Activated naive CD4-positive, alpha-beta T cell treated with anti-CD3 and anti-CD28 coated beads for 36 hours (primary cell): ENCODE results near the gene QKI. TPM values are rescaled to one million over a fixed set of nuclear protein-coding genes. Genes with fewer than 3 reads are reported as not detected.
"Not testable (repeated sequence)": the region's sequence is repeated elsewhere in the genome, so short reads cannot be mapped to it uniquely, and the experiment has no call there.

Source experiments
- CTCF ChIA-PET: fragments of 350-600 bp; sonication (Branson Sonifier 250); formaldehyde crosslinking; loops from one replicate; lab custom pipeline; 2021; ENCODE audit warnings: antibody characterized with exemption; lab: Charles Lee
- DNase-seq: peaks from one replicate; pipeline ENCODE4 v3.0.0-alpha.2; 2020
- H3K27ac Mint-ChIP-seq: one replicate; pipeline ENCODE4 v1.8.0; 2021; ENCODE audit warnings: mild to moderate bottlenecking, mixed read lengths
- H3K27me3 Mint-ChIP-seq: one replicate; pipeline ENCODE4 v1.8.0; 2021; ENCODE audit warnings: low read depth, mixed read lengths
- H3K36me3 Mint-ChIP-seq: one replicate; pipeline ENCODE4 v1.8.0; 2021; ENCODE audit warnings: low read depth, mixed read lengths
- H3K4me1 Mint-ChIP-seq: one replicate; pipeline ENCODE4 v1.8.0; 2021; ENCODE audit warnings: low read depth, mixed read lengths
- H3K4me3 Mint-ChIP-seq: one replicate; pipeline ENCODE4 v1.8.0; 2021; ENCODE audit warnings: mild to moderate bottlenecking, moderate library complexity, mixed read lengths
- H3K9me3 Mint-ChIP-seq: one replicate; pipeline ENCODE4 v1.8.0; 2021; ENCODE audit warnings: mixed read lengths
- intact Hi-C: fragments of 100-400 bp; cut with micrococcal nuclease; formaldehyde crosslinking; loops from one replicate; pipeline ENCODE4 v1.15.1; 2023
- total RNA-seq, 2 experiments: library from RNA; stranded (reverse); gene quantifications; one replicate each; pipeline ENCODE4 v1.2.3, GENCODE V29; 2021

QKI gene
- total RNA-seq, 2 experiments from 2014 or later, result 34.6 to 38.4 TPM

DNA sequence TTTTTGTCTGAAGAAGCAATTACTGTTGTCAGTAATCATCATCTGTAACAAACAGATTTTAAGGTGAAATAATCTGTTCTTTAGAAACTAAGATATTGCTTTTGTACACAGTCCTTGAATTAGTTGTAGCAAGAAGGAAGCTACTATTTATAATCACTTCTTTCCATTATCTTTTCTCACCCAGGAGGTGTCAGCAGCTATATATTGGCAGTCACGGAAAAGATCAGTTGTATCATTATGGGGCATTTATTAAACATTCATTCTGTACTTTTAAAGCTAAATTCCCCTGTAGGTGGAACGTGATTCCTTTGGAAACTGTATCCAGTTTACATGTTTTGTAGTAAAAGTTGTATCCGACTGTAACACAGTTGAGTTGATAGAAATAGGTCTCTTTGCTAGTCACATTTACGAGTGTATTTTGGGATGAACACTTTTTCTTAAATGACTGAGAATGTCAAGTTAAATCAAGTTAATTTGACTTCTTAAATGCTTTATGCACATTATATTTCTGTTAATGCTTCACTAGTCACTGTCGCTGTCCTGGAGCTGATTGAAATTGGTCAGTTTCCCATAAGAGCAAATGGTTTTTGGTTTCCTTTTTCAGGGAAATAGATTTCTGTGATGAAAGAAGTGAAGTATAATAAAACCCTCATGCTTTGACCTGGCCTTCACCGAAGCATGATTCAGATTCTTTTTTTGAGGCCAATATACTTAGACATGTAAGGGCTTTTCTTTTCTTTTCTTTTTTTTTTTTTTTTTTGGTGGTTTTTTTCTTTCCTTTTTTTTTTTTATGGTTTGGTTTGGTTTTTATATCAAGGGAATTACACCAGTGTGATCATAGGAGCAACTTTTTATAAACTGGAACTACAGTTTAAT lies 5.1 kb downstream of the QKI start:
- no peaks in the 10 kb centered on the region for H3K36me3 Mint-ChIP-seq
- peaks cover 42% of the 10 kb centered on the region for H3K4me1 Mint-ChIP-seq
- CTCF ChIA-PET, result interaction anchor here (0.5 to 2.8 kb wide), 6 partner anchors 12 to 1030 kb away, joined by 3 to 9 read pairs (median 3); no protein-coding TSS in a partner anchor
- H3K27me3 Mint-ChIP-seq, result no peaks in the 10 kb centered on the region
- no peak overlapping the region for H3K4me3 Mint-ChIP-seq
- DNase-seq, result no peak
- H3K27ac Mint-ChIP-seq, result no peak overlapping the region
- intact Hi-C loops, result loop anchor here (5.0 kb wide), 2 partner anchors 247 to 1508 kb away; no protein-coding TSS in a partner anchor
- no peaks in the 10 kb centered on the region for H3K9me3 Mint-ChIP-seq

DNA sequence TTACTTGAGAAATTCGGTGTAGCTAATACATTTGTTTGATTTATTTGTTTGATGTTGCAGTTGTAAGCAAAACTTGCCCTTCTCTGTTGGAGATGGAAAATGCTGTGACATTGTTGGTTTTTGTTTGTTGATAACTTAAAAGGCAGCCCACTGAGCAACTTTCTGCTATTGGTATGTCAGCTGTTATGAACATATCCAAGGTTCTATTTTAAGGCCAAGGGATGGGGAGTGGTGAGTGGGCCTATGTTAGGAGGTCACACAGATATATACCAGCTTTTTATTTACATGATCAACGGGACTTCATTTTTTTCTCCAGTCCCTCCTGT lies 5.7 kb downstream of the QKI start:
- no peak for DNase-seq
- peaks cover 47% of the 10 kb centered on the region for H3K4me1 Mint-ChIP-seq
- H3K36me3 Mint-ChIP-seq, result no peaks in the 10 kb centered on the region
- no peak overlapping the region for H3K4me3 Mint-ChIP-seq
- H3K27me3 Mint-ChIP-seq, result no peaks in the 10 kb centered on the region
- intact Hi-C loops, result no loop called here
- H3K27ac Mint-ChIP-seq, result no peak overlapping the region
- CTCF ChIA-PET, result interaction anchor here (0.5 to 2.8 kb wide), 5 partner anchors 12 to 1030 kb away, joined by 3 to 9 read pairs (median 3); no protein-coding TSS in a partner anchor
- no peaks in the 10 kb centered on the region for H3K9me3 Mint-ChIP-seq

- intact Hi-C loops, result no loop called here
- H3K9me3 Mint-ChIP-seq, result no peaks in the 10 kb centered on the region
- no peak overlapping the region for H3K4me3 Mint-ChIP-seq
- DNase-seq, result no peak
- H3K4me1 Mint-ChIP-seq, result peaks cover 47% of the 10 kb centered on the region
- no peaks in the 10 kb centered on the region for H3K27me3 Mint-ChIP-seq
- CTCF ChIA-PET, result no interaction called here
- no peaks in the 10 kb centered on the region for H3K36me3 Mint-ChIP-seq
- H3K27ac Mint-ChIP-seq, result no peak overlapping the region
Measured at GRCh38 chr6:163422550-163422949, 8.0 kb downstream of the QKI start.

- H3K4me1 Mint-ChIP-seq, result peaks cover 41% of the 10 kb centered on the region
- intact Hi-C loops, result no loop called here
- no peak for DNase-seq
- CTCF ChIA-PET, result no interaction called here
- no peak overlapping the region for H3K27ac Mint-ChIP-seq
- no peaks in the 10 kb centered on the region for H3K36me3 Mint-ChIP-seq
- no peaks in the 10 kb centered on the region for H3K27me3 Mint-ChIP-seq
- H3K9me3 Mint-ChIP-seq, result no peaks in the 10 kb centered on the region
- no peak overlapping the region for H3K4me3 Mint-ChIP-seq
Measured at GRCh38 chr6:163423696-163424095, 9.2 kb downstream of the QKI start.

GRCh38 chr6:163427498-163428254 lies 13.2 kb downstream of the QKI start:
- no peak overlapping the region for H3K27ac Mint-ChIP-seq
- no peak overlapping the region for H3K4me3 Mint-ChIP-seq
- no peak for DNase-seq
- no peaks in the 10 kb centered on the region for H3K9me3 Mint-ChIP-seq
- H3K27me3 Mint-ChIP-seq, result no peaks in the 10 kb centered on the region
- CTCF ChIA-PET, result interaction anchor here (0.6 to 1.0 kb wide), 3 partner anchors 59 to 1026 kb away, joined by 3 read pairs; no protein-coding TSS in a partner anchor
- peaks cover 41% of the 10 kb centered on the region for H3K4me1 Mint-ChIP-seq
- H3K36me3 Mint-ChIP-seq, result no peaks in the 10 kb centered on the region
- intact Hi-C loops, result loop anchor here (1.0 kb wide), 2 partner anchors 10 to 127 kb away; no protein-coding TSS in a partner anchor

DNA sequence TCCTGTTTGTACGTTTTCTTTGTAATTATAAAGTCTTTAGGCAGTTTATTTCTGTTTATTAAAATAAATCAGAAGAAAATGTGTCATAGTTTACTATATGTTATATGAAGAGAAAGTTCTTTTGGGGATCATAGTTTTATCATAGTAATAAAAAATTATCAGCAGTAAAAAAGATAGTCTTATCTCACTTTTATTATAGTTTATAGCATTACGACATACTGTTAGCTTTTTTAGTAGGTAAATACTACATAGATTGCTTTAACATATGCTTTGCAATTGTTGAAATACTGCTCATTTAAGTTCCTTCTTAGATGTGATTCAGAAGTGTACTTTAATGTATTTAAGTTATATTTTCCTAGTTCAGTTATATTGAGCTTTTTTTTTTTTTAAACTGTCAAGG lies 13.9 kb downstream of the QKI start:
- H3K27me3 Mint-ChIP-seq, result no peaks in the 10 kb centered on the region
- intact Hi-C loops, result loop anchor here (1.0 kb wide), 1 partner anchor 11 kb away; no protein-coding TSS in a partner anchor
- H3K4me3 Mint-ChIP-seq, result no peak overlapping the region
- peaks cover 44% of the 10 kb centered on the region for H3K4me1 Mint-ChIP-seq
- H3K36me3 Mint-ChIP-seq, result no peaks in the 10 kb centered on the region
- no peak for DNase-seq
- no peak overlapping the region for H3K27ac Mint-ChIP-seq
- H3K9me3 Mint-ChIP-seq, result no peaks in the 10 kb centered on the region
- CTCF ChIA-PET, result no interaction called here

GRCh38 chr6:163429858-163430448 lies 15.4 kb downstream of the QKI start:
- Mint-ChIP-seq H3K27ac (no peak overlapping the region), H3K4me1 (peaks cover 40% of the 10 kb centered on the region), H3K27me3 (no peaks in the 10 kb centered on the region), H3K4me3 (no peak overlapping the region), H3K36me3 (no peaks in the 10 kb centered on the region), H3K9me3 (no peaks in the 10 kb centered on the region)
- intact Hi-C loops, result no loop called here
- no peak for DNase-seq
- CTCF ChIA-PET, result interaction anchor here (0.7 to 1.4 kb wide), 2 partner anchors 13 to 125 kb away, joined by 3 to 4 read pairs; no protein-coding TSS in a partner anchor

GRCh38 chr6:163432300-163432699 lies 17.8 kb downstream of the QKI start:
- no peak overlapping the region for H3K4me3 Mint-ChIP-seq

DNA sequence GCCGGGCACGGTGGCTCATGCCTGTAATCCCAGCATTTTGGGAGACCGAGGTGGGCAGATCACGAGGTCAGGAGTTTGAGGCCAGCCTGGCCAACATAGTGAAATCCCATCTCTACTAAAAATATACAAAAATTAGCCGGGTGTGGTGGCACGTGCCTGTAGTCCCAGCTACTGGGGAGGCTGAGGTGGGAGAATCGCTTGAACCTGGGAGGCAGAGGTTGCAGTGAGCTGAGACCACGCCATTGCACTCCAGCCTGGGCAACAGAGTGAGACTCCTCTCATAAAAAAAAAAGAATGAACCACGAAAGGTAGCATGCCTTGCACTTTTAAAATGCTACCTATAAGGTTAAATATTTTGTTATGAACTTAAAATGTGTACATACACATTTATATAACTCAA lies 19.0 kb downstream of the QKI start:
- H3K4me3 Mint-ChIP-seq, H3K27me3 Mint-ChIP-seq, CTCF ChIA-PET, H3K27ac Mint-ChIP-seq, DNase-seq, H3K9me3 Mint-ChIP-seq, intact Hi-C loops, H3K36me3 Mint-ChIP-seq: not testable (repeated sequence)
- H3K4me1 Mint-ChIP-seq, result peaks cover 48% of the 10 kb centered on the region

More at GRCh38 chr6:163432300-163432699, 17.8 kb downstream of the QKI start:
- intact Hi-C loops, result no loop called here
- no peaks in the 10 kb centered on the region for H3K36me3 Mint-ChIP-seq
- no peaks in the 10 kb centered on the region for H3K27me3 Mint-ChIP-seq
- H3K4me1 Mint-ChIP-seq, result peaks cover 42% of the 10 kb centered on the region
- H3K9me3 Mint-ChIP-seq, result no peaks in the 10 kb centered on the region
- DNase-seq, result peak; percentile 8
- no peak overlapping the region for H3K27ac Mint-ChIP-seq
- CTCF ChIA-PET, result interaction anchor here (0.5 kb wide), 1 partner anchor 24 kb away, joined by 3 read pairs; no protein-coding TSS in a partner anchor

DNA sequence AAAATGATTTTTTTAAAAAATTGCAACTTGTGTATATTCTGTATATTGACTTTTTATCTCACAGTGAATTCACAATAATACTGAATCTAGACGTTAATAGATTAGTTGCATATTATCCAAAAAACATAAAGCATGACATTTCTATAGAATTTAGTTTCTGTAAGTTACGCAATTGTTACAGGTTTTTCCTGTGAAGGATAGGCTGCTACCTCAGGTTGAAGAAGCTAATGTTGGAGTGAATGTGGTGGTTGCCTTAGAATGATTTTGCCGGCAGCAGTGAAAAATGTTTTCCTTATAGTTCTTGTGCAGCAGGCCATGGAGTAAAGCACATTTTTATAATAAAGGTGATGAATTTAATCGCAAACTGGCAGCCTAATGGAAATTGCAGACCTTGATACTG lies 20.5 kb downstream of the QKI start:
- H3K27ac Mint-ChIP-seq, result no peak overlapping the region
- CTCF ChIA-PET, result interaction anchor here (0.7 to 1.1 kb wide), 2 partner anchors 15 to 103 kb away, joined by 4 to 5 read pairs; no protein-coding TSS in a partner anchor
- no peak for DNase-seq
- intact Hi-C loops, result no loop called here
- no peaks in the 10 kb centered on the region for H3K27me3 Mint-ChIP-seq
- peaks cover 4% of the 10 kb centered on the region for H3K36me3 Mint-ChIP-seq
- H3K4me3 Mint-ChIP-seq, result no peak overlapping the region
- peaks cover 51% of the 10 kb centered on the region for H3K4me1 Mint-ChIP-seq
- no peaks in the 10 kb centered on the region for H3K9me3 Mint-ChIP-seq

DNA sequence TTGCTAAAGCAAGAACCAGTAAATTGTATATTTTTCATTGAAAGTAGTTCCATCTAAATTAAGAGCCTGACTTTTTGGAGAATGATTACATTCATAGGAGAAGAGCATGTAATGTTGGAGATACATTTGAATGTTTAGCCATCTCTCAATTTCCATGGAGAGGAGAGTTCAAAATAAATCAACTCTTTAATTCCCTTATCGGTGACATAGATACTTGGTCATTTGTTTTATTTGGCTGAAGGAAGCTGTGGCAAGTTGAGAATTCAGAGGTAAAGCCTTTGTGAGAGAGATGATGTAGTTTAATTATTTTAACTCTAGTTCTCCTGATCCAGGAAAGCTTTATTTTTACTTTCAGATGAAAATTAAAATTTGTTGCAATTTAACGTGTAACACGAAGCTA lies 22.3 kb downstream of the QKI start:
- peaks cover 5% of the 10 kb centered on the region for H3K36me3 Mint-ChIP-seq
- DNase-seq, result no peak
- H3K4me1 Mint-ChIP-seq, result peaks cover 53% of the 10 kb centered on the region
- intact Hi-C loops, result no loop called here
- H3K4me3 Mint-ChIP-seq, result no peak overlapping the region
- H3K9me3 Mint-ChIP-seq, result no peaks in the 10 kb centered on the region
- no peak overlapping the region for H3K27ac Mint-ChIP-seq
- H3K27me3 Mint-ChIP-seq, result no peaks in the 10 kb centered on the region
- CTCF ChIA-PET, result interaction anchor here (1.3 kb wide), 1 partner anchor 18 kb away, joined by 3 read pairs; no protein-coding TSS in a partner anchor

DNA sequence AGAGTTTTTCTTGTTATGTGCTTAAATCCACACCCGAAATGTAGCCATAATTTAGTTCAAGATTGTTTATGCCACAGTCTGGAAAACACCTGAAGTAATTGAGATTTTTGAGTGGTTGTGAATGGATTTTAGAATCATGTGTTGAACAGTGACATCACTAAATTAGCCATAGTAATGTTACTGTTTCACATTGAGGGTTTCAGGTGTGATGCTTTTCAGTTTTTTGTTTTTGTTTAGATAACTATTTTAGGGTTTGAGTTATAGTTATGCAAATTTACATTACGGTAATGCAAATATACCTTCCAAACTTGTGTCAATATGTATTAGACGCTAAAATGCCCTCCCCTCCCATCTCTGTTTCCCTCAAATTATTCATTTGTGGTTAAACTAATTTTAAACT lies 22.9 kb downstream of the QKI start:
- Mint-ChIP-seq H3K4me3 (no peak overlapping the region), H3K9me3 (no peaks in the 10 kb centered on the region), H3K27ac (no peak overlapping the region), H3K36me3 (peaks cover 5% of the 10 kb centered on the region), H3K27me3 (no peaks in the 10 kb centered on the region), H3K4me1 (peaks cover 56% of the 10 kb centered on the region)
- intact Hi-C loops, result no loop called here
- no peak for DNase-seq
- CTCF ChIA-PET, result interaction anchor here (1.3 kb wide), 1 partner anchor 18 kb away, joined by 3 read pairs; no protein-coding TSS in a partner anchor
